ENCODE measurements around the gene CIC.

The CIC gene

GRCh38 chr19:42244347-42245220 is 24.5 kb upstream of the CIC start:
- DNase-seq: peak; percentile 94 to 96

- no peak for DNase-seq
Measured at GRCh38 chr19:42245231-42245630, 23.8 kb upstream of the CIC start.

- DNase-seq: peak in 1 of 2 donors; percentile 13
Measured at GRCh38 chr19:42246143-42246921, 22.7 kb upstream of the CIC start.

- DNase-seq: no peak
Measured at GRCh38 chr19:42246922-42247639, 22.0 kb upstream of the CIC start.

GRCh38 chr19:42247640-42248199 is 21.3 kb upstream of the CIC start:
- DNase-seq: no peak

GRCh38 chr19:42248270-42249148 is 20.5 kb upstream of the CIC start:
- no peak for DNase-seq

GRCh38 chr19:42249149-42249750 is 19.8 kb upstream of the CIC start:
- DNase-seq: no peak

GRCh38 chr19:42249769-42250168 is 19.3 kb upstream of the CIC start:
- DNase-seq: no peak

- DNase-seq: no peak
Measured at GRCh38 chr19:42250183-42250665, 18.8 kb upstream of the CIC start.

GRCh38 chr19:42250666-42251531 is 18.2 kb upstream of the CIC start:
- DNase-seq: no peak

- DNase-seq: no peak
Measured at GRCh38 chr19:42251572-42252358, 17.3 kb upstream of the CIC start.

- DNase-seq: peak; percentile 8 to 19
Measured at GRCh38 chr19:42252365-42253244, 16.4 kb upstream of the CIC start.

GRCh38 chr19:42253245-42254088 is 15.6 kb upstream of the CIC start:
- DNase-seq: peak in 1 of 2 donors; percentile 30

- peak; percentile 59 to 74 for DNase-seq
Measured at GRCh38 chr19:42254089-42254849, 14.8 kb upstream of the CIC start.

- DNase-seq: peak; percentile 84 to 97
Measured at GRCh38 chr19:42254850-42255765, 13.9 kb upstream of the CIC start, which contains the start of gene ERF. Gene ERF, minus strand, starts transcription at chr19:42255128. Its CDS starts 129 bp downstream, at chr19:42254999.
